ENCODE measurements around the gene WDR46. TPM values are rescaled to one million over a fixed set of nuclear protein-coding genes. Genes with fewer than 3 reads are reported as not detected.

WDR46 gene
- 99.2 and 110 TPM in 2 replicates for total RNA-seq (2021)
- long read RNA-seq, transcript WDR46-231 (15 exons, 2,358 nt): major isoform, 814 of 1,009 reads
- long read RNA-seq, partial matches to known transcripts: 75 of 1,009 reads
- long read RNA-seq, other reads (novel, unspliced or antisense): 120 of 1,009 reads

- TF ChIP-seq, protein P1, sequence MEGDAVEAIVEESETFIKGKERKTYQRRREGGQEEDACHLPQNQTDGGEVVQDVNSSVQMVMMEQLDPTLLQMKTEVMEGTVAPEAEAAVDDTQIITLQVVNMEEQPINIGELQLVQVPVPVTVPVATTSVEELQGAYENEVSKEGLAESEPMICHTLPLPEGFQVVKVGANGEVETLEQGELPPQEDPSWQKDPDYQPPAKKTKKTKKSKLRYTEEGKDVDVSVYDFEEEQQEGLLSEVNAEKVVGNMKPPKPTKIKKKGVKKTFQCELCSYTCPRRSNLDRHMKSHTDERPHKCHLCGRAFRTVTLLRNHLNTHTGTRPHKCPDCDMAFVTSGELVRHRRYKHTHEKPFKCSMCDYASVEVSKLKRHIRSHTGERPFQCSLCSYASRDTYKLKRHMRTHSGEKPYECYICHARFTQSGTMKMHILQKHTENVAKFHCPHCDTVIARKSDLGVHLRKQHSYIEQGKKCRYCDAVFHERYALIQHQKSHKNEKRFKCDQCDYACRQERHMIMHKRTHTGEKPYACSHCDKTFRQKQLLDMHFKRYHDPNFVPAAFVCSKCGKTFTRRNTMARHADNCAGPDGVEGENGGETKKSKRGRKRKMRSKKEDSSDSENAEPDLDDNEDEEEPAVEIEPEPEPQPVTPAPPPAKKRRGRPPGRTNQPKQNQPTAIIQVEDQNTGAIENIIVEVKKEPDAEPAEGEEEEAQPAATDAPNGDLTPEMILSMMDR (conservative IDR thresholded peaks at IDR 0.05): no peak
- Mint-ChIP-seq H3K4me3 (peak within 1 kb of the TSS; percentile 99 to 100), H3K27ac (peak within 1 kb of the TSS; percentile 88 to 98 (median 97)), H3K27me3 (ENCODE audit: low read depth) (no peaks in the 10 kb centered on the region; the same call in 1 of the 2 replicates), H3K36me3 (ENCODE audit: insufficient read depth in 1 of 3, low read depth in 3 of 3) (peaks cover 31 to 75% (median 56%) of the 10 kb centered on the region in 3 experiments), H3K9me3 (no peaks in the 10 kb centered on the region), H3K4me1 (peaks cover 7 to 20% of the 10 kb centered on the region in 2 experiments)
- Histone ChIP-seq H3K27me3 (ENCODE audit: insufficient read depth, low read length) (no peaks in the 10 kb centered on the region), H3K23me2 (ENCODE audit: insufficient read length, low read depth, low read length, poor library complexity, severe bottlenecking) (peaks cover 12% of the 10 kb centered on the region), H3K4me2 (ENCODE audit: insufficient read depth, insufficient read length, low read length) (peak within 1 kb of the TSS; percentile 74), H2BK15ac (ENCODE audit: low read depth, low read length) (no peak within 1 kb of the TSS), H3K4me1 (ENCODE audit: insufficient read depth, low read length) (no peaks in the 10 kb centered on the region; the same call in 1 of the 2 replicates), H3K56ac (ENCODE audit: insufficient read length, low read depth, low read length) (no peak within 1 kb of the TSS), H3K79me1 (ENCODE audit: insufficient read depth, low read depth, low read length, poor library complexity, severe bottlenecking) (peaks cover 8% of the 10 kb centered on the region), H2AFZ (ENCODE audit: low read length) (peak within 1 kb of the TSS; percentile 82), H3K79me2 (ENCODE audit: insufficient read depth, low read length) (peaks cover 7% of the 10 kb centered on the region; the same call in 1 of the 2 replicates), H3T11ph (ENCODE audit: low read length) (no peak within 1 kb of the TSS), H2BK120ac (ENCODE audit: low read depth, low read length, poor library complexity, severe bottlenecking) (no peak within 1 kb of the TSS), H3K9me3 (ENCODE audit: control insufficient read depth, low read depth, low read length) (no peaks in the 10 kb centered on the region), H3K23ac (ENCODE audit: insufficient read length, low read depth, low read length) (no peak within 1 kb of the TSS), H4K20me1 (ENCODE audit: control insufficient read depth, insufficient read depth, insufficient read length) (no peaks in the 10 kb centered on the region), H3K4ac (ENCODE audit: low read depth, low read length) (no peak within 1 kb of the TSS), H2BK5ac (ENCODE audit: insufficient read length, low read length) (no peak within 1 kb of the TSS), H3K14ac (ENCODE audit: insufficient read depth, low read length) (no peak within 1 kb of the TSS), H2AK5ac (ENCODE audit: insufficient read length, low read length) (no peak within 1 kb of the TSS), H4K91ac (ENCODE audit: insufficient read length, low read depth, low read length) (no peak within 1 kb of the TSS), H4K5ac (ENCODE audit: insufficient read length, low read depth, low read length) (no peak within 1 kb of the TSS), H3K18ac (ENCODE audit: insufficient read length, low read depth, low read length) (no peak within 1 kb of the TSS), H4K8ac (replicated peaks; ENCODE audit: insufficient read length, low read depth, low read length) (no peak within 1 kb of the TSS), H2BK20ac (ENCODE audit: low read depth, low read length, poor library complexity, severe bottlenecking) (no peak within 1 kb of the TSS), H3K9ac (ENCODE audit: extremely low read depth, insufficient read length, low read length) (peak within 1 kb of the TSS; percentile 53), H3K27ac (ENCODE audit: insufficient read length, low read depth, low read length) (no peak within 1 kb of the TSS), H2BK12ac (ENCODE audit: insufficient read length, low read depth, low read length) (no peak within 1 kb of the TSS)
- no CpG with 5 or more reads among the region's 43 CpGs for WGBS (ENCODE audit: extremely low coverage, insufficient read length, low lambda C conversion rate)
- peak; percentile 89 for DNase-seq
Measured at GRCh38 chr6:33288921-33289783, at the start of gene WDR46, which contains the start of gene PFDN6. WDR46 (minus strand) TSS chr6:33289239; CDS start chr6:33289170, 69 bp downstream. PFDN6 (plus strand) TSS chr6:33289601; CDS start chr6:33289857, 256 bp downstream.

All from H9 (cell line).